Mesothelial cell of epicardium (in vitro differentiated cells): Measurements from ENCODE around the gene TMEM43. TPM values are rescaled to one million over a fixed set of nuclear protein-coding genes. Genes with fewer than 3 reads are reported as not detected.

Source experiments
- DNase-seq, 2 experiments: peaks; one replicate each; pipeline ENCODE4 v3.0.0; 2021; ENCODE audit warnings: low spot score in 2 of 2; ENCODE audit not compliant: unreplicated experiment in 2 of 2
- H3K27ac Mint-ChIP-seq: 2 replicates; pipeline ENCODE4 v1.8.0; 2021; ENCODE audit warnings: mixed read lengths
- H3K27me3 Mint-ChIP-seq: 2 replicates; pipeline ENCODE4 v1.8.0; 2021; ENCODE audit warnings: low read depth, mixed read lengths
- H3K36me3 Mint-ChIP-seq: 2 replicates; pipeline ENCODE4 v1.8.0; 2021; ENCODE audit warnings: mixed read lengths
- H3K4me1 Mint-ChIP-seq: 2 replicates; pipeline ENCODE4 v1.8.0; 2021; ENCODE audit warnings: mixed read lengths
- H3K4me3 Mint-ChIP-seq: 2 replicates; pipeline ENCODE4 v1.8.0; 2021; ENCODE audit warnings: mild to moderate bottlenecking, moderate library complexity, mixed read lengths
- H3K9me3 Mint-ChIP-seq: 2 replicates; pipeline ENCODE4 v1.8.0; 2021; ENCODE audit warnings: mixed read lengths
- total RNA-seq: library from RNA; stranded (reverse); gene quantifications from 3 replicates; pipeline ENCODE4 v1.2.1, GENCODE V29; 2021
- TF ChIP-seq, protein P1 (sequence below): fragments of 200-600 bp; sonication (generic); IDR thresholded peaks from one replicate; pipeline ENCODE4 v1.5.0; 2021; ENCODE audit warnings: antibody characterized with exemption; ENCODE audit not compliant: unreplicated experiment

Gene TMEM43
- total RNA-seq, 1 donor from 2014 or later, result 50.0 TPM

DNA sequence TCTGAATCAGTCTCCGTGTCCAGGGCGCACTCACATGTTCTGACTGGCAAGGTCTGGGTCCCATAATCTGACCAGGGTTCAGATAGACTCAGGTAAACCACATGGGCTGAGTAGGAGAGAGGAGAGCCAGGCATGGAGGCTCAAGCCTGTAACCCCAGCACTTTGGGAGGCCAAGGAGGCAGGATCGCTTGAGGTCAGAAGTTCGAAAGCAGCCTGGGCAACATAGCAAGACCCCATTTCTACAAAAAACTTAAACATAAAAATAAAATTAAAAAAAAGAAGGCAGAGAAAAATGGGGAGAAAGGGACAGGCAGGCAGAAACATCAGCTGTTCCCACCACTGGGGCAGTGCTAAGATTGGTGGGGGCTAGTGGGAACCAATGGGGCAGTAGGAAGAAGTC, 5.4 kb downstream of the TMEM43 start:
- Mint-ChIP-seq H3K9me3 (no peaks in the 10 kb centered on the region), H3K4me1 (peaks cover 16% of the 10 kb centered on the region), H3K27me3 (no peaks in the 10 kb centered on the region), H3K27ac (no peak overlapping the region), H3K36me3 (peaks cover 23% of the 10 kb centered on the region), H3K4me3 (no peak overlapping the region)
- DNase-seq, result no peak
- TF ChIP-seq, protein P1, sequence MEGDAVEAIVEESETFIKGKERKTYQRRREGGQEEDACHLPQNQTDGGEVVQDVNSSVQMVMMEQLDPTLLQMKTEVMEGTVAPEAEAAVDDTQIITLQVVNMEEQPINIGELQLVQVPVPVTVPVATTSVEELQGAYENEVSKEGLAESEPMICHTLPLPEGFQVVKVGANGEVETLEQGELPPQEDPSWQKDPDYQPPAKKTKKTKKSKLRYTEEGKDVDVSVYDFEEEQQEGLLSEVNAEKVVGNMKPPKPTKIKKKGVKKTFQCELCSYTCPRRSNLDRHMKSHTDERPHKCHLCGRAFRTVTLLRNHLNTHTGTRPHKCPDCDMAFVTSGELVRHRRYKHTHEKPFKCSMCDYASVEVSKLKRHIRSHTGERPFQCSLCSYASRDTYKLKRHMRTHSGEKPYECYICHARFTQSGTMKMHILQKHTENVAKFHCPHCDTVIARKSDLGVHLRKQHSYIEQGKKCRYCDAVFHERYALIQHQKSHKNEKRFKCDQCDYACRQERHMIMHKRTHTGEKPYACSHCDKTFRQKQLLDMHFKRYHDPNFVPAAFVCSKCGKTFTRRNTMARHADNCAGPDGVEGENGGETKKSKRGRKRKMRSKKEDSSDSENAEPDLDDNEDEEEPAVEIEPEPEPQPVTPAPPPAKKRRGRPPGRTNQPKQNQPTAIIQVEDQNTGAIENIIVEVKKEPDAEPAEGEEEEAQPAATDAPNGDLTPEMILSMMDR, result no peak

DNA sequence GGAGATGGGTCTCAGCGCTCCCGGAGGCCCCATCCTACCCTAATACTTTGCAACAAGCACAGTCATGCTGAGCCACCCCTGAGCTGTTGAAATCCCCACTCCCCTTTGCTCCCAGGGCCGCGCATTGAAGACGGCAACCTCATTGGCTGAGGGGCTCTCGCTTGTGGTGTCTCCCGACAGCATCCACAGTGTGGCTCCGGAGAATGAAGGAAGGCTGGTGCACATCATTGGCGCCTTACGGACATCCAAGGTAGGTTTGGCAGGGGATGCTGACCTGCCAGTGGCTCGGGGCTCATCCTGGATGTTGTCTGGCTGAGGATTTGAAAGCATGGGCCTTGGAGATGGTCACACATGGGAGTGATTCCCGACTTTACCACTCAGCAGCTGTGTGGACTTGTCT, 5.9 kb downstream of the TMEM43 start:
- TF ChIP-seq, protein P1, result no peak
- Mint-ChIP-seq H3K27me3 (no peaks in the 10 kb centered on the region), H3K4me1 (peaks cover 15% of the 10 kb centered on the region), H3K9me3 (no peaks in the 10 kb centered on the region), H3K36me3 (peaks cover 23% of the 10 kb centered on the region), H3K4me3 (no peak overlapping the region), H3K27ac (no peak overlapping the region)
- no peak for DNase-seq

DNA sequence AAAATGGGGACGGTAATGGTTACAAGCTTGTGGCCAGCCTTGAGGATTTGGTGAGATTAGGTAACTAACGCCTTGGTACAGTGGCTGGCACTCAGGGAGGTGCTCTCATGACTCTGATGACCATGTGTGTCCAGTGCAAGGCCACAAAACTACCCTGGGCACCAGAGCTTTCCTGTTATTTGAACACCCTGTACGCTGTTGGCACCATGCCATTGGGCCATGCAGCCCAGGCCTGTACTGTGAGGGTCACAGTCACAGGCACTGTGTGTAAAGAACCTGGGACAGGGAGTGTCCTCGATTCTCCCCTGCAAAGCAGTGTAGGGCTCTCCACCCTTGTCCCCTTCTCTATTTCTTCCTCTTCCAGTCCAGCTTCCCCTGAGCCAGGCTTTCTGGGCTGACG, 6.3 kb downstream of the TMEM43 start:
- H3K27ac Mint-ChIP-seq, result no peak overlapping the region
- H3K9me3 Mint-ChIP-seq, result no peaks in the 10 kb centered on the region
- no peak for DNase-seq
- no peaks in the 10 kb centered on the region for H3K27me3 Mint-ChIP-seq
- TF ChIP-seq, protein P1, result no peak
- no peak overlapping the region for H3K4me3 Mint-ChIP-seq
- peaks cover 11% of the 10 kb centered on the region for H3K4me1 Mint-ChIP-seq
- H3K36me3 Mint-ChIP-seq, result peaks cover 25% of the 10 kb centered on the region

DNA sequence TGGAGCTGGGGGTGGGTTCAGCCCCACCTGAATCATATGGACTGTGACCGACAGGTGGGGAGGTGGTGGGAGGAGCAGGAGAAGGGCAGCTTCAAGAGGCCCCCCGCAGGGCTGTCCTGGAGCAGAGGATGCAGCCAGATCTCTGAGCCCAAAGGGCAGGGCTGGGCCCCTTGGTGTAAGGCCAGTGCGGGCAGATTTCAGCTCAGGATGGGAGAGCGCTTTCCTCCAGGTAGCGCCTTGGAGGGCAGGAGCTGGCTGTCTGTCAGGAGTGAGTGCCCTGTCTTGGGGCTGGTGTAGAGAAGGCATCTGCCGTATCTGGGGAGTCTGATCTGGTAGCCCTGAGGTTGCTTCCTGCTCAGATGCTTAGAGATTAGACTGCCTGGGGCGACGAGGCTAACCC, 7.3 kb downstream of the TMEM43 start:
- peaks cover 4% of the 10 kb centered on the region for H3K4me1 Mint-ChIP-seq
- no peak for DNase-seq
- no peaks in the 10 kb centered on the region for H3K9me3 Mint-ChIP-seq
- TF ChIP-seq, protein P1, result no peak
- H3K4me3 Mint-ChIP-seq, result no peak overlapping the region
- H3K27ac Mint-ChIP-seq, result no peak overlapping the region
- peaks cover 29% of the 10 kb centered on the region for H3K36me3 Mint-ChIP-seq
- no peaks in the 10 kb centered on the region for H3K27me3 Mint-ChIP-seq

DNA sequence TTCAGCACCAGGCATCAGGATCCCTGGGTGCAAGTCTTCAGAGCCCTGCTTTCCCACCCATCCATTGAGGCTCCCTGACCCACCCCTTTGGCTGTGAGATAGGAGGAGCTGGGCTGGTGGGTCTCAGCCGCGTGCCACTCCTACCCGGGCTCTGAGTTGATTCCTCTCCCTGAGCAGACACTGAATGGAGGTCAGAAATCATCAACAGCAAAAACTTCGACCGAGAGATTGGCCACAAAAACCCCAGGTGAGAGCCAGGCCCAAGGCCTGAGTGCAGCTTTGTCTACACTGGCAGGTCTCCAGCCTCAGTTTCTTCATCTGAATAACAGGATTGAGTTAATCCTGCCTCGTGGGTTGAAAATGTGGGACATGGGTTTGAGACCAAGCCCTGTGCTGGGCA, 7.8 kb downstream of the TMEM43 start:
- H3K27me3 Mint-ChIP-seq, result no peaks in the 10 kb centered on the region
- TF ChIP-seq, protein P1, result no peak
- no peaks in the 10 kb centered on the region for H3K4me1 Mint-ChIP-seq
- peaks cover 29% of the 10 kb centered on the region for H3K36me3 Mint-ChIP-seq
- no peak overlapping the region for H3K4me3 Mint-ChIP-seq
- H3K27ac Mint-ChIP-seq, result no peak overlapping the region
- no peak for DNase-seq
- no peaks in the 10 kb centered on the region for H3K9me3 Mint-ChIP-seq

DNA sequence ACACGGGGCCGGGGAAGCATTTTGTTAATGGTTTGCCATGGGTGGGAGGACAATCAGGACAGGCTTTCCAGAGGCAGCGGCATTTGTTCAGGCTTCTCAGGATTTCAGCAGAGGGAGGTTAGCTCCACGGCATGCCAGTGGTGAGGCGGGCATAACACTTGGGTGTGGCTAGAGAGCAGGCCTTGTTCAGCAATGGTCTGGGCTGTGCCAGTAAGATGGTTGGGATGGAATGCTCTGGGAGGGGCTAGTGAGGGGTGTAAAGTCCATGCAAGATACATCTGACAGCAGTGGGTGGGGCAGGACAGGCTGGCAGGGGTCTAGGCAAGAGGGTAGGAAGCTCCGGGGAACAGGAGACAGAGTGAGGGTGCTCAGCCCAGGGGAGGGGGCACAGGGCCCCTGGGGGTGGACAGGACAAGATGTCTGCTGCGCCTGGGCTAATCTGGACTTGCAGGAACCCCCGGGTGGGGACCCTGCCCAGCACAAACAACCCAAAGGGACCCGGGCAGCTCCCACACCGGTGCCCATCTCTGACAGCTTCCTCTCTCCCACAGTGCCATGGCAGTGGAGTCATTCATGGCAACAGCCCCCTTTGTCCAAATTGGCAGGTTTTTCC, 8.4 kb downstream of the TMEM43 start:
- peaks cover 25% of the 10 kb centered on the region for H3K36me3 Mint-ChIP-seq
- H3K4me3 Mint-ChIP-seq, result no peak overlapping the region
- H3K9me3 Mint-ChIP-seq, result no peaks in the 10 kb centered on the region
- no peak overlapping the region for H3K27ac Mint-ChIP-seq
- no peaks in the 10 kb centered on the region for H3K27me3 Mint-ChIP-seq
- H3K4me1 Mint-ChIP-seq, result no peaks in the 10 kb centered on the region
- DNase-seq, result no peak
- TF ChIP-seq, protein P1, result no peak
